Measurements from ENCODE around the gene NRTN. TPM values are rescaled to one million over a fixed set of nuclear protein-coding genes. Genes with fewer than 3 reads are reported as not detected.

NRTN gene
- total RNA-seq, 3 donors from 2014 or later (not counting 1 experiment from before 2014, with no cell fraction given): 0.33 to 0.34 TPM; not detected in 1

- H3K27me3 ChIP-seq (ENCODE audit: control insufficient read depth, insufficient read depth, low read length): no peaks in the 10 kb centered on the region
- H3K4me3 ChIP-seq (ENCODE audit: low read length): no peak overlapping the region
- H3K4me1 Mint-ChIP-seq: peaks cover 0 to 5% of the 10 kb centered on the region in 2 donors
- H3K4me3 Mint-ChIP-seq: no peak overlapping the region
- no peak overlapping the region for H3K27ac ChIP-seq (ENCODE audit: low read length)
- no peak for ATAC-seq
- H3K27ac Mint-ChIP-seq: no peak overlapping the region
- no peak for TF ChIP-seq CTCF (IDR thresholded peaks at IDR 0.05)
- no peaks in the 10 kb centered on the region for H3K4me1 ChIP-seq (ENCODE audit: control insufficient read depth, insufficient read depth, low read length)
- peaks cover 0 to 5% of the 10 kb centered on the region in 2 donors for H3K27me3 Mint-ChIP-seq (ENCODE audit: low read depth in 2 of 2)
- H3K9me3 ChIP-seq (ENCODE audit: control insufficient read depth, insufficient read depth, low read length): no peaks in the 10 kb centered on the region
- no peak for DNase-seq
- 85% methylated on average over 18 of the region's 18 CpGs for WGBS (ENCODE audit: insufficient coverage)
- H3K9me3 Mint-ChIP-seq: no peaks in the 10 kb centered on the region
- intact Hi-C loops (cut with micrococcal nuclease): no loop called here
- no peaks in the 10 kb centered on the region for H3K36me3 Mint-ChIP-seq
- H3K36me3 ChIP-seq (ENCODE audit: control insufficient read depth, insufficient read depth, low read length): no peaks in the 10 kb centered on the region
These were observed 52.6 kb downstream of the NRTN start for GRCh38 chr19:5857203-5858081.

- no peaks in the 10 kb centered on the region for H3K27me3 ChIP-seq (ENCODE audit: control insufficient read depth, insufficient read depth, low read length)
- Mint-ChIP-seq H3K27me3 (ENCODE audit: low read depth in 2 of 2) (no peaks in the 10 kb centered on the region), H3K4me3 (no peak overlapping the region), H3K9me3 (no peaks in the 10 kb centered on the region), H3K36me3 (no peaks in the 10 kb centered on the region), H3K4me1 (peaks cover 19 to 23% of the 10 kb centered on the region in 2 donors), H3K27ac (no peak overlapping the region)
- DNase-seq (no peak), ATAC-seq (no peak)
- WGBS (ENCODE audit: insufficient coverage): 75% methylated on average over 11 of the region's 11 CpGs
- H3K36me3 ChIP-seq (ENCODE audit: control insufficient read depth, insufficient read depth, low read length): no peaks in the 10 kb centered on the region
- H3K27ac ChIP-seq (ENCODE audit: low read length): no peak overlapping the region
- H3K9me3 ChIP-seq (ENCODE audit: control insufficient read depth, insufficient read depth, low read length): no peaks in the 10 kb centered on the region
- TF ChIP-seq CTCF (IDR thresholded peaks at IDR 0.05): no peak
- peaks cover 24% of the 10 kb centered on the region for H3K4me1 ChIP-seq (ENCODE audit: control insufficient read depth, insufficient read depth, low read length)
- intact Hi-C loops (cut with micrococcal nuclease): no loop called here
- no peak overlapping the region for H3K4me3 ChIP-seq (ENCODE audit: low read length)
These were observed 58.3 kb downstream of the NRTN start for GRCh38 chr19:5863030-5863665.

- no peaks in the 10 kb centered on the region for H3K9me3 ChIP-seq (ENCODE audit: control insufficient read depth, insufficient read depth, low read length)
- H3K4me3 ChIP-seq (ENCODE audit: low read length): no peak overlapping the region
- no peaks in the 10 kb centered on the region for H3K36me3 ChIP-seq (ENCODE audit: control insufficient read depth, insufficient read depth, low read length)
- peaks cover 19 to 23% of the 10 kb centered on the region in 2 donors for H3K4me1 Mint-ChIP-seq
- H3K27ac ChIP-seq (ENCODE audit: low read length): no peak overlapping the region
- peak overlapping the region; percentile 73 for H3K4me3 Mint-ChIP-seq
- peaks cover 24% of the 10 kb centered on the region for H3K4me1 ChIP-seq (ENCODE audit: control insufficient read depth, insufficient read depth, low read length)
- no peak for TF ChIP-seq CTCF (IDR thresholded peaks at IDR 0.05)
- no peaks in the 10 kb centered on the region for H3K36me3 Mint-ChIP-seq
- peak in 1 of 3 donors; percentile 34 for ATAC-seq
- H3K9me3 Mint-ChIP-seq: no peaks in the 10 kb centered on the region
- no peaks in the 10 kb centered on the region for H3K27me3 ChIP-seq (ENCODE audit: control insufficient read depth, insufficient read depth, low read length)
- peak overlapping the region; percentile 83 to 87 for H3K27ac Mint-ChIP-seq
- intact Hi-C loops (cut with micrococcal nuclease): no loop called here
- WGBS (ENCODE audit: insufficient coverage): 77% methylated on average over 9 of the region's 9 CpGs
- no peak for DNase-seq
- H3K27me3 Mint-ChIP-seq (ENCODE audit: low read depth in 2 of 2): no peaks in the 10 kb centered on the region
These were observed 59.3 kb downstream of the NRTN start for GRCh38 chr19:5864013-5864720.
